HL-60 (cell line): ENCODE measurements around the gene FAM53A.

Source experiments
- DNase-seq, 2 experiments: peaks; one replicate each; pipeline ENCODE4 v3.0.0-alpha.2; 2010 to 2020; ENCODE audit warnings: low read depth in 1 of 2, low spot score in 1 of 2
- H3K27ac ChIP-seq: fragments of 250-450 bp; sonication (Bioruptor Pico); replicated peaks from 2 replicates; pipeline ENCODE4 v1.5.1; 2020; ENCODE audit warnings: mild to moderate bottlenecking, moderate library complexity
- H3K27me3 ChIP-seq: fragments of 250-450 bp; sonication (Bioruptor Pico); 2 replicates; pipeline ENCODE4 v1.5.1; 2021; ENCODE audit warnings: mild to moderate bottlenecking, moderate library complexity; ENCODE audit not compliant: insufficient read depth, poor library complexity, severe bottlenecking
- H3K4me3 ChIP-seq: replicated peaks from 2 replicates; pipeline ENCODE4 v1.5.1; 2011; ENCODE audit warnings: mild to moderate bottlenecking, control low read depth, low read length; ENCODE audit not compliant: insufficient read depth
- GABPA ChIP-seq: IDR thresholded peaks from 2 replicates; pipeline ENCODE4 v1.6.1; 2012; ENCODE audit warnings: low read depth
- POLR2AphosphoS5 ChIP-seq: IDR thresholded peaks from 2 replicates; pipeline ENCODE4 v1.6.1; 2012; ENCODE audit warnings: low read depth
- REST ChIP-seq: IDR thresholded peaks from 2 replicates; pipeline ENCODE4 v1.6.1; 2012; ENCODE audit warnings: low read depth; ENCODE audit not compliant: insufficient replicate concordance
- SPI1 ChIP-seq: IDR thresholded peaks from 2 replicates; pipeline ENCODE4 v1.6.1; 2012; ENCODE audit warnings: low read depth, mild to moderate bottlenecking, borderline replicate concordance
- TF ChIP-seq, protein P1 (sequence below): IDR thresholded peaks from one replicate; pipeline ENCODE4 v1.5.1; 2011; ENCODE audit warnings: low read length, control low read depth, inconsistent platforms; ENCODE audit not compliant: insufficient read depth

The FAM53A gene

DNA sequence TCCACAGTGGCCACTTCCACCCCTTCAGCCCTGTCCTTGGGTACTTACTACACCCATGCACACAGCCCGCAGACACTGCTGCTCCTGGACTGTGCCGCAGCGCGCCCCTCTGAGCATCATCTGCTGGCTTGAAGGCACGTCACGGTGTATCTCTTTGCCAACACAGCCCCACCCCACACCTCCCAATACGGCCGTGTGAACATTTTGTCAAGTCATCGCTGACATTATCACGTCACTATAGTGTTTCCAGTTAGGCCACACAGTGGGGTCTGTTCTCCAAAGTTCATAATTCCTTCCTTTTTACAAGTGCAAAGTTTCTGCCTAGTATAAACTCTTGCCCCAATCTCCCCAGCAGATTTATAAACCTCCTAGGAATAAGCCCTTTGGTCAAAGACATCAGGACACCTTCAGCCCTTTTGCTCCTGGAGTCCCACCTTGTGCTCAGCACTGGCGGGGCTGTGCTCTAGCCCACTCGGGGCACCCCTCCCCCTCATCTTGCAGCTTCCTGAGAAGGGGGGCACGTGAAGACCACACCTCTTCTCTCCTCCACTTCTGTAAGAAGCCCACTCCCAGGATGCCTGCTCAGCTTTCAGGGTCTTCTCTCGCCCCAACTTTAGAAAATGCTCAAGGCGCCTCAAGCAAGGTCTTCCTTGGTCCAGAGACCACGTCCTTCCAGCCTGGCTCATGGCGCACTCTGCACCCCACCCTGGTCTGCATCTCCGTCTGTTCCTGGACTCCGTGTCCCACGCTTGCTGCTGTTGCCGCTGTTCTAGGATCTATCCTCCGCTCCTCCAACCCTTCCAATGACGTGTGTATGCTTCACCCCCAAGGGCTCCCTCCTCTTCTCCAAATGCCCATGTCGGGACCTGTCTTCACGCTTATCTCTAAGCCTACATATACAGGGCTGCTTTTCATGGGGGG is 7.2 kb downstream of the FAM53A start:
- no peak for DNase-seq
- Histone ChIP-seq H3K4me3 (no peak overlapping the region), H3K27me3 (no peaks in the 10 kb centered on the region), H3K27ac (no peak overlapping the region)
- no peak for TF ChIP-seq SPI1

GRCh38 chr4:1675802-1676137 is 8.3 kb downstream of the FAM53A start:
- H3K27ac ChIP-seq, result no peak overlapping the region
- no peak for TF ChIP-seq REST
- TF ChIP-seq, protein P1, sequence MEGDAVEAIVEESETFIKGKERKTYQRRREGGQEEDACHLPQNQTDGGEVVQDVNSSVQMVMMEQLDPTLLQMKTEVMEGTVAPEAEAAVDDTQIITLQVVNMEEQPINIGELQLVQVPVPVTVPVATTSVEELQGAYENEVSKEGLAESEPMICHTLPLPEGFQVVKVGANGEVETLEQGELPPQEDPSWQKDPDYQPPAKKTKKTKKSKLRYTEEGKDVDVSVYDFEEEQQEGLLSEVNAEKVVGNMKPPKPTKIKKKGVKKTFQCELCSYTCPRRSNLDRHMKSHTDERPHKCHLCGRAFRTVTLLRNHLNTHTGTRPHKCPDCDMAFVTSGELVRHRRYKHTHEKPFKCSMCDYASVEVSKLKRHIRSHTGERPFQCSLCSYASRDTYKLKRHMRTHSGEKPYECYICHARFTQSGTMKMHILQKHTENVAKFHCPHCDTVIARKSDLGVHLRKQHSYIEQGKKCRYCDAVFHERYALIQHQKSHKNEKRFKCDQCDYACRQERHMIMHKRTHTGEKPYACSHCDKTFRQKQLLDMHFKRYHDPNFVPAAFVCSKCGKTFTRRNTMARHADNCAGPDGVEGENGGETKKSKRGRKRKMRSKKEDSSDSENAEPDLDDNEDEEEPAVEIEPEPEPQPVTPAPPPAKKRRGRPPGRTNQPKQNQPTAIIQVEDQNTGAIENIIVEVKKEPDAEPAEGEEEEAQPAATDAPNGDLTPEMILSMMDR, result no peak
- no peak for TF ChIP-seq SPI1
- TF ChIP-seq GABPA, result no peak
- no peak for TF ChIP-seq POLR2AphosphoS5
- no peak overlapping the region for H3K4me3 ChIP-seq
- no peak for DNase-seq
- H3K27me3 ChIP-seq, result no peaks in the 10 kb centered on the region

DNA sequence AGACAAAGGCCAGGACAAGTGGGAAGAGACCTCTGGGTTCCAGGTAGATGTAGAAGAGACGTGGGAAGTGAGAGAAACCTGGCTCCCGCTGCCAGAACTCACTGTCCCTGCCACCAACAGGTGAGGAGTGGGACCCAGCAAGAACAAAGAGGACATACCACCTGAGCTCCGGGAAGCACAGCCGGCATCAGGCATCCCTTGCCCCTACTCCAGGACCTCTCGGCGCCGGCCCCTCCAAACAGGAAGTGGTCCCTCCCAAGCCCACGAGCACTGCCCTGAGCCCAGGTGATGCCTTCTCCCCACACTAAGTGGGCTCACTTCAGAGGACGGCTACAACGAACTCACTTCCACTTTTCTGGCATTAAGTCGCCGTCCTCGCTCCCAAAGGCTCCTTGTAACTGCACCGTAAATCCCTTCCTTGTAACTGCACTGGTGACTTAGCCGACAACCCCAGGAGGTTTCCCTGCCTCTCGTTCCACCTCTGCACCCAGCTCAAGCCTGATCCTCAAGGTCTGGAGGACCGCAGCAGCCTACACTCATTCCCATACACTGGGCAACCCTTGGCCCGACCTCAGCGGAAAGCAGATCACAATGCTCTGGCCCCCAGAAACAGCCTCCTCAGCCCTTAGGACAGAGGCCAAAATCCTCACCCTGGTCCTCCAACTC is 8.8 kb downstream of the FAM53A start:
- TF ChIP-seq REST (no peak), POLR2AphosphoS5 (no peak), GABPA (no peak), SPI1 (no peak)
- TF ChIP-seq, protein P1, result no peak
- H3K27me3 ChIP-seq, result no peaks in the 10 kb centered on the region
- DNase-seq, result no peak
- no peak overlapping the region for H3K4me3 ChIP-seq
- H3K27ac ChIP-seq, result no peak overlapping the region

- Histone ChIP-seq H3K4me3 (no peak overlapping the region), H3K27me3 (no peaks in the 10 kb centered on the region), H3K27ac (no peak overlapping the region)
- DNase-seq, result no peak
- TF ChIP-seq POLR2AphosphoS5 (no peak), REST (no peak), GABPA (no peak), SPI1 (no peak)
- TF ChIP-seq, protein P1, result no peak
These were observed 9.4 kb downstream of the FAM53A start for GRCh38 chr4:1674682-1675081.
